GM19452 (cell line): ENCODE results near the gene SEMA3A.

Experiments
- ATAC-seq: cut with Tn5 transposase; IDR thresholded peaks from one replicate; pipeline ENCODE4 v1.9.1; 2021; ENCODE audit not compliant: unreplicated experiment

SEMA3A gene

DNA sequence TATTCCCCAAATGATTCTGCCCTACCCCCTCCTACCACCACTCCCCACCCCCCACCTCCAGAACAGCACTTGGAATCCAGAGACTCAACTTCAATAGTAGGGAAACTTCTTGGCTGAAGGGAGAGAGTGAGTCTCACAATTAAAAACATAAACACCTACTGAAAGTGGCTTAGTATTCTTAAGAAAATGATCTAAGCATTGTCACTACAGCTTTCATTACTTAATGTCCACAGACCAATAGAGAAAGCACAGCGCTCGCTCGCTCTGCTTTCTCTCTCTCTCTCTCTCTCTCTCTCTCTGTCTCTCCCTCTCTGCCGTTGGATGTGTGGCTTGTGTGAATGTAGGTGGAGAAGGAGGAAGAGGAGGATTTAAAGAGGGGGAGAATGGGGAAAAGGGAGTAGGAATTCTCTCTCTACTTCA is 1.5 kb upstream of the SEMA3A start:
- no peak for ATAC-seq

DNA sequence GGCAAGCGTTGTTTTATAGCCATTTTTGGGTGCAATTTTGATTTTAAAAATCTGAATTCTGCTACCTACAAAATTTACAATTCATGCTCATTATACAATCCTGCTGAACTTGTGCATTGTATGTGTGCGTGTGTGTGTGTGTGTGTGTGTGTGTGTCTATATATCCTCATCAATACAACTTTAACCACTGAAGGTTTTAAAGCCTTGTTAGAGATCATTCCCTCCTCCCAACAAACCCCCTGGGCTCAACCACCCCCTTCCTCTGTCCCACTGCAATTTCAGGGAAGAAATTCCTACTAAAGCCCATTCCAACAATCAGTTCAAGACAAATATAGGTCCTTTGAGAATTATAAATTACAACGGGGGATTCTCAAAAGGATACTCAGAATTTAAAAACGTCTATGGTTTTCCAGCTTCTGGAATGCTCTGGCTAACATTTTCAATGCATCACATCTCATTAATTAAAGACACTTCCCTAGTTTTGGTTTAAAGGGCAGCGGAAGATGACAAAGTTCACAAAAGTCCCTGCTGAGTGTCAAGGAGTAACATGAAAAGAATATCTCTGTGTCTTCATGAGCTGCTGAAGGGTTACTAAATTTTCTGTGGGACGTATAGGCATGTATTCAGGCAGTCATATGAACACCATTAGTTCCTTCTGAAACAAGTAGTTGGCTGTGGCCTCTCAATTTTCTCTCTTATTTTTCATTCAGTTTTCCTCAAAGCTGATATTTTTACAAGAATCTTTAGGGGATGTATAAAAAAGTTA is 889 bp upstream of the SEMA3A start:
- ATAC-seq, result no peak

DNA sequence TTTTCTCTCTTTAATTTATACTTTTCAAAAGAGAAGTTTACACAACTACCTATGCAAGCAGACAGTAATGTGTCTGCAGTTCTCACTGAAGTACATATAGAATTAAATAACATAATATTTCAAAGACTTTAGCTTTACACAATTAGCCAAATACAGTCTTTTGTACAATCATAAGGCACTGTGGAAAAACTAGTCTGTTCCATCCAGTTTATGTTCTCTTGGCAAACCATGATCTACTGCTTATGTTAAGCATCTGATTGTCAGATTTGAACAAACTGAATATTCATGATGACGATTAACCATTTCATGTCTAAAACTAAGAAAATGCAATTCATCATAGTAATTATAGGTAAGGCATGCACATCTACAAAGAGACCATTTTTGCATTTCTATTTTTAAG is 842 bp downstream of the SEMA3A start:
- no peak for ATAC-seq

DNA sequence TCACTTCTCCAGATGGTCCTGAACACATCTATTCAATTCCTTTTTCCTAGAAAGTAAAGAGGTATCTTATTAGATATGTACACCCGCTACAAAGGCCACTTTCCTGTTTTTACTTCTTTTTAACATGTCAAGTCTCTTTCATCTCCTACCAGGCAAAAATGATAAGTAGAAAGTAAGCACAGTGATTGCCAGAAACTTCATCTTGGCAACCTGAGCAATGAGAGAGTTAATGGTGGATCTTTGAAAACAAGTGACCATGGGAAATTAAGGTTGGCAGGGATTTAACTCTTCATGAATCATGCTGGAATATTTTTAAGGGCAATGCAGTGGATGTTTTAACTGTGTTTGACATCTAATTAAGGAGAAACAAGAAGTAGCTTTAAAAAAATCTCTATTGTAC is 2.7 kb downstream of the SEMA3A start:
- no peak for ATAC-seq

DNA sequence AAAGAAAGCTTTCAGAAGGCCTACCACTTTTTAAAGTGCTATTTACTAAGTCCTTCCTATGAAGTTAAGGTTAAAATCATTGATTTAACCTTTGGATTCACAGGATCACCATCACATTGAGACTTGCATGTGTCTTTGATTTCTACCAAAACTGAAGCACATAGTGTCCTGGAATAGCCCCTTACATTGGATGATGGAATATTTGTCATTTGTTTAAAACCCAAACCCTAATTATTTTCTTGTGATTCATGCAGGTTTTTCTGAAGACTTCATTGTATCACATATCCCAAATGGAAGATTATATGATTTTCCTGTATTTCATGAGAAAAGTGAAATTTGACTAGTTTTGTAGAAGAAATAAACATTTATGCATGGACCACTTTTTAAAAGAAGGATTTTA is 3.3 kb downstream of the SEMA3A start:
- no peak for ATAC-seq

DNA sequence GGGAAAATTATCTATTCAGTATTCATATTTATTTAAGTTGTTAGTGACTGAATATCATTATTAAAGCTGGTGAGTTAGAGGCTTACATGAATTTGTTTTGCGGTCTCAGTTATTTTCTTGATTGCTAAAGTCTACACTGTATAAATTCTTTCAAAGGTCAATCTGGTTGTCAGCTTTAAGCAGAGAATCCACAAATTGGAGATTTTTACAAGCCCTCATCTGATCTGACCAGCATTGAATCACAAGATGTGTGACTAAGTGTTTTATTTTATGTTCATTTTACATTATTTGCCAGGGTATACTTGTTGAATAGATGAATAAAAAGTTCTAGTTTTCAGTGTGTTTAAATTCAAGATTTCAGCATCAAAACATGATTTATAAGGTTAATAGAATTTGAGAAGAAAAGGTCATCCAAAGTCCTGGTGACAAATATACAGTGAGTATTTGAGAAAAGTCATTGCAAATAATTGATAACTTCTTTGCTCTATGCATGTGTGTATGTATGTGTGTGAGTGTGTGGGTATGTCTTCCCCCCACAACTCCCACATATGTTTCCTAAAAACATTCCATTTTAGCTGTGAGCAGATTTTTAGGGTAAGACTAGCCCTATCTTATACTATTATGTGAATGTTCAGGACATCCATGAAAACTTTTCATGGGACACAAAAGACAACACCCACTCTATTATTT is 4.4 kb downstream of the SEMA3A start:
- ATAC-seq, result no peak

DNA sequence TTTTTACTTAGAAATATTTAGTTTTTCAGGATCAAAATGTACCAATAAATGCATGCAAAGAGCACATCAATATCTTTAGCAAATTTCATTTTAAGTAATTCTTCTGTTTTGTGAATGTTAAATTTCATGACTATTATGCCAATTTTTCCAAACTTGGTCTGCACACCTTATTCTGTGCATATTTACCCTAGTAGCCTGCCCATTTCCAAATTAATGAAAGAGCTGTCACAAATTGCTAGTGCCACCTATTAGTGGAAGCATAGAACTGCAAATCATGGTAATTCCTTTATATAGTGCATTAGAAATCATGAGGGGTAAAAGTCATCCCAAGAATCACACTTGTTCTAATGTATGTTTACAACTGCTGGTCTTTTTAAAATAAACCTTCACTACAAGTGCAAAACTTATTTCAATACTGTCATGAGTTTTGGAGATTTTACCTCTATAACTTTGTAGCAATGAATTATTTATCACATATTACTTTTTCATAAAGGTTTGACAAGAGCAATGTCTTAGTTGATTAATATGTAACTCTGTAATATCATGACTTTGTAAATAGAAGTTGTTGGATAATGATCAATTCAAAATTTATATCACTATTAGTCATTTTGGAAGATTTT is 5.7 kb downstream of the SEMA3A start:
- no peak for ATAC-seq

DNA sequence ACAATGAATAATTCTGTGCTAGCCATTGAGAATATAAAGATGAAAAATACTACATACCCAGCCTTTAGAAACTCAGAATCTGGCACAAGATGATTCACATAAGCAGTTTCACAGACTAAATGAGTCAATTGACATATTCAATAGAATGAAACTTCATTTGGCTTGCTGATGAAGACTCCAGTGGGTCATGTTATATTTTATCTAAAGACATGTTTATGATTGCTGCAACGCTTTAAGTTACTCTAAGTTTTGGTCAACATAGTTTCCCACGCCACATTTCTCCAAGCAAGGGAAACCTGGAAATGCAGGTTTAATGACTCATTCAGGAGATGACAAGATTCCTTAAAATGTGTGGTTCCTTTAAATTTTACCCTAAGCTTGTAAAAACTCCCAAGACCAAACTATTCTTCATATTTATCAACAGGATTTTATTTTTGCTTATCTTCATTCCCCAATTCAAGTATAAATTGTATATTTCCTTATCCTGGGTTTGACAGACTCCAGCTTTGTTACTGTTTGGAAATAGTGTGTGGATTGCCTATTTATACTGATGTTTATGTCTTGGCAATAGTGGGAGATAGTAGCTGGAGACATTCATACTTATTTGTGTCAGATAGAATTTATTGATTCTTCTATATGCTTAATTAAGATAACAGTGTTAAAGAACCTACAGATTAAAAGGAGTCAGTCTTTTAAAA is 6.6 kb downstream of the SEMA3A start:
- no peak for ATAC-seq

DNA sequence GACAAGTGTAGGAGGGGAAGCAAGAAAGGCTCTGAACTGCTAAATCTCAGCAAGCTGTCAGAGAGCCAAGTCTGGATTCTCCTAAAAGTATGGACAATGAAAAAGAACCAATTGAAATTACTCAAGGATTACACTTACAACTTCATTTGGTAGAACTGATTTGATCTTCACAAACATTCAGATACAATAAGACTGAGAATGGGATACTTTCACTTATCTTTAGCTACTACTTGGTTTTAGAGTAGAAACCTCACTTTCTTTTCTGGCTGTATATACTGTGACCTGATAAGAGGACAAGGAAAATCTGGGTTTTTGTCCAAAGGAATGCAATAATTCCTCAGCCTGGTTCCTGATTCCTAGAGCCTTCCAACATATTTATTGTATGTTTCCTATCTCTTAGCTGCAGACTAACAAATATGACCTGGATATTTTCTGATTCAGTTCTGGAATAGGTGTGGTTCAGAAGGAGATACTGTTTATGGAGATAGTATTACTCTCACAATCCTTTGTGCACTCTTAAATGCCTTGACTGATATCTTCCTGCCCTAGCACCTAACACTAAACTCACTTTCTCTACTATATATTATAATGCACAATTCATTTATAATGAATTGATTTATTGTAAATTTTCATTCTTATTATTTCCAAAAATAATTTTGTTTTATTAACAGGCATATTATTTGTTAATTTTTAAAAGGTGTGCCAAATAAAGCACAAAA is 7.3 kb downstream of the SEMA3A start:
- ATAC-seq, result no peak

DNA sequence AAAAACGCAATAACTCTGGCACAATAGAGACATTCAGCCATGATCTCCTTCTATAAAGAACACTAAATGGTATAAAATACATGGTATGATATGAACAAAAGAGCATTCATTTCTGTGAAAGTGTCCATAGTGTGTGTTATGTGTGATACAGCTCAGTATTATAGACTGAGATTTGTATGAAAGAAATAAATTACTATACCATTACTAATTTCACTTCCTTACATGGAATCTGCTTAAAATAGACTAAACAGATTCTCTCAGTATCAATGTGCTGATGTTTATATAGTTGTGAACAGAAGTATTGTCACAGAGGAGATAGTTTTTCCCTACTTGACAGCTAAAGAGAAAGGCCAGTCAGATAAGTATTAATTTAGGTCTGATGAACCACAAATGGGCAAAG is 10.8 kb downstream of the SEMA3A start:
- ATAC-seq, result no peak

DNA sequence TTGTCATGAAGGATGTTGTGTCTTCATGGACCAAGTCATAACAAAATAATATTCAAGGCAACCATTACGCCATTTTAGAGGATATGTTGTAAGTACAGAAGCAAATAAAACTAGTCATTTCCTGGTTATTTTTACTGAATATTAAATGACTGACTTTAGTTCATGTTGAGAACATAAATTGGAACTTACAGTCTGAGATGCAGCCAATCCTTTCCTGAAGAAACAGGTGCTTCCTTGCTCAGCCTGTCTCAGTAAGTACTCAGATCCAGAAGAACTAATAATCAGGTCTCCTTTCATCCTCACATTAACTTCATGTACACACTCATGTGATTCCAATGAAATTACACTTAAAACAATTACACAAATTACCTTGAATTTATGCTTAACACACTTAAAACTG is 12.3 kb downstream of the SEMA3A start:
- ATAC-seq, result no peak

DNA sequence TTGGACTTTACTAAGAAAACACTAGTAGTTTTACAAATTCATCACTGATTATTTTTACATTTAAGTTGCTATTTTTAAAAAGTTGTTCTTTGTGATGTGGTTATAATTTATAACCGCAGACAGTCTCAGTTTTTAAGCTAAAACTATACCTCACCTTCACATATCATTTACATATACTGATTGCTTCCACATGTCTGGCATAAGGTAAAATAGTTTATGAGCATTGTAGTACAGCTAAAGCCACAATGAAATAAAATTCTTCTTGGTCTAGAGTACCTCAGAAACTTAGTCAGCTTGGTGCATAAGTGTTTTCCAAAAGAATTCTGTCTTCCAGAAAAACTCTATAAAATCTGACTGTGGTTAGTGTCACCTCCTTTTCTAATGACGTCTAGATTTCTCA is 13.0 kb downstream of the SEMA3A start:
- no peak for ATAC-seq

DNA sequence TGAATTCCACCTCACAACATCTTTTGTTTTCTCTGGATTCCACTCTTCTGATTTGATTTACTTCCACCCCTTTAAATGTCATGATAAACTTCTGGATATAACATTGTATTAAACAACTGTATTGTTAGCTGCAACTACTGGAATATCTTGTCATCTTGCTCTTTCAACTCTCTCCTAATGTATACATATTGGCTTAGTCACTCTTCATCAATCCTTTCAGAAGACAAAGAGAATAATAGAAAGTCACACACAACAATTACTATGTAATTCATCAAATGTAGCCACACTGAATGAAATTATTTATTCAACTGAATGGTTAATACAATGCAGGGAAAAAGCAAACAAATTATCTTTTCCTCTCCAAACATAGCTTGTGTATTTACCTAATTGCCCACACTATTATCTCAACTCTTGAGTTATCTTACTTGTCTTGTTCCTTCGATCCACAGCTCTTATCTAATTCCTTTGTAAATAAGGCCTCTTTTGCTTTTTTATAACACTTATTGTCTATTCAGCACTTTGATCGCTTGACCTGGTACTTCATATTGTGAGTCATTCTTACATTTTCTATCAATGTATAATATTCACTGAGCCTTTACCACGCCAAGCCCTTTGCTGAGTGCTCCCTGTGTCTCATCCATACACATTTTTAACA is 16.7 kb downstream of the SEMA3A start:
- ATAC-seq, result no peak

DNA sequence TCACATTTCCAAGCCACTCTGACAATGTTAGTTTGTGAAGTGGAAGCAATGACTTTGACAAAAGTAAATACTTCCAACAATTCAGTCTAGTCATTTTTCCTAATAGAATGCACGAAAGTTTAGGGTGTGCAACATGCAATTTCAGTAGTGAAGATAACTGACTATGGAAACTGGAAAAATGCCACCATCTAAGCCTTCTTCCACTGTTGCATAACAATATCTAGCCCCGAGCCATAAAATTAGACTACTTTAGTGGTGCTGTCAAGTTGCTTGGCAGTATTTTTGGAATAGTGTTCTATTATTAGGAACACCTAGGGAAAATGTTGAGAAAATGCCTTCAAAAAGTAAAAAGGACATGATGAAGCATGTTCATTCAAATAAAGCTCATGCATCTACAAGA is 17.9 kb downstream of the SEMA3A start:
- no peak for ATAC-seq

DNA sequence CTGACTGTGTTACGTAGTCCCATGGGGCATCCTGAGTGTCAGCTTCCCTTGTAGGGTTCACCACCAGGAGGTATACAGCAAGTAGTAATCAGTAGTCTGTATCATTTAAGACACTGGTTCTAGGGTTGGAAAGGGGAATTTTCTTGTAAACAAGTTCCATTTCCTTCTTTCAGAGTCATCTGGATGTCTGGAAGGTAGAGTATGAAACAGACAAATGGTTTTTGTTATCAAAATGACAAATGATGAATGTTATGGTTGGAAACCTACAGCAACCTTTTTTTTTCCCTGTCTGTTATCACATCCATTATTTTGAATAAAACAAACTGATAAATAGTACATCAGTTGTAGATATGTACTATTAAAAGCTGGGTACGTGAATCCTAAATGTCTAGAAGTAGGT is 19.1 kb downstream of the SEMA3A start:
- ATAC-seq, result no peak

DNA sequence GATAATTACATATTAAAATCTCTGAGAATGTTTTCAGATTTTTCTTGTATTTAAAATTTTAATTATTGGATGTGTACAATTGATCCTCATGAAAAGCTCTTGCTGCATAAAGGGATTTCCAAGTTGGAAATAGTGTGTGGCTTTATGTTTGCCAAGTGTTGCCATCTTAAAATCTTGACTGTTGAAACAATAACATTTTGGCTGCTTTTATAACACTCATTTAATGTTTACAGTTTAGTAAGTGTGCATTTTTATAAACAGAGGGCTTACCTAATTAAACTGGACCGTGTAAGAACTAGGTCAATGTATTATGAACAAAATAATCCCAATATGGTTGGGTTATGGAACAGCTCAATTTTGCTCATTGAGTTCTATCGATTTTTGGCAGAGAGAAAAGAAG is 23.9 kb downstream of the SEMA3A start:
- ATAC-seq, result no peak

DNA sequence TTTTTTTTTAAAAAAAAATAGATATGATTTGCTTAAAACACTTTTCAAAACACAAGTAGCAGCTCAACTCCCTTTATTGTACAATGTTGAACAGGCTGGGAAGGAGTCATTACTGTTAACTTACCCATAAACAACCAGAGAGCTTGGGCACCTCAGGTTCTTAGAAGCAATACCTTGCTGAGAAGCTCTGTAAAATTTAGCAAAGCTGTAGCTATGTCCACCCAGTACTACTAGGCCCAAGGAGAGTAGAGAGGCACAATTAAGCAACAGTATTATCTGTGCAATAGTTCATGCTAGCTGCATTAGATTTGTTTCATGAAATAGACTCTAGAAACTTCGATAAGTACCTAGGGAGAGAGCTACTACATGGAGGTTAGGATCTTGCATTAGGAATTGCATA is 32.0 kb downstream of the SEMA3A start:
- ATAC-seq, result no peak

DNA sequence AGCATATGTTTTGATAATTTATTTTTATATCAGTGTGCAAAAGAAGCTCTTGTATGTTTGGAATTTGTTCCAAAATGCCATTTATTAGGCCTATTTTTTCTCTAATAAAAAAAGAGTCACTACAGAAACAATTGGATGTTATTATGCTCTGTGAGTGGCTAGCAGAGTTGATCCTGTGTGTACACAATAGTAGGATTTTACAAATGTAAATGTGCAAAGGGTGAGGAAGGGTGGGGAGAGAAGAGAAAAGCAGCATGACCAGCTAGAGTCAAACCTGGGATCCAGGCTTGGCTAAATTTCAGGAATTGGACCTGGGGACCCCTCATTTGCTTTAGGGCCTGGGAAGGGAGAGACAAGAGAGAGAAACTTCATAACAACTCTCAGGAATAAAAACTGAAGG is 32.5 kb downstream of the SEMA3A start:
- no peak for ATAC-seq

DNA sequence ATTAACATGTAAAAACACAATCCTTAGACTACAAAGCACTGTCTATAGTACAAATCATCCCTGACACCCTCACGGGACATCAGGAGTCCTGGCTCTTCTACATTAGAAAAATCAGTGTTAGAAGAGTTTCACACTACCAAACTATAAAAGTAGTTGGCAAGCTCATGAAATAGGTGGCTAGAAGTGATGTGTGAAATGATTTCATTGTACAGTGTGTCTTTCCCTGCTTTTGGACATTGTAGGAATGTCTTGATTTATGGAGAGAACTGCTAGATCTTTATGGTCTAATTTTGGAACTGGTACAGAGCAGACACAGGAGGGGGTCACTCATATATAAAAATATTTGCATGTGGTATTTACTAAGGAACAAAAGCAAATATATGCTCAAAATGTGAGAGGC is 33.2 kb downstream of the SEMA3A start:
- ATAC-seq, result no peak

DNA sequence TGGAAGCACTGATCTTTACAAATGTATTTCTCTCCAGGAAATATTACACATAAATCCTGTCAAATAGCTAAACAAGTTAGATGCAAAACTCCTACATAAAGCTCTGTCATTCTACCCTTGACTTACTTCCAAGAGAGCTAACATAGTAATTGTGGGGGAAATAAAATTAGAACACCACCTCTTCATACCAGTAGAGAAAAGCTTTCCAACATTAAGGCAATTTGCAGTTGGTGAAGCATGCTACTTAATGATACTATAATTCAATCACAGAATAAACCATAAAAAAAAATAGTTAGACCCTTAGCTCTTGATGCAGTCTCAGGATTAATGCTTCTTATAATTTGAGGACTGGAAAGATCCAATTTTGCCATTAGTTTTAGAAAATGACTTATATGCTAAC is 35.2 kb downstream of the SEMA3A start:
- ATAC-seq, result no peak

DNA sequence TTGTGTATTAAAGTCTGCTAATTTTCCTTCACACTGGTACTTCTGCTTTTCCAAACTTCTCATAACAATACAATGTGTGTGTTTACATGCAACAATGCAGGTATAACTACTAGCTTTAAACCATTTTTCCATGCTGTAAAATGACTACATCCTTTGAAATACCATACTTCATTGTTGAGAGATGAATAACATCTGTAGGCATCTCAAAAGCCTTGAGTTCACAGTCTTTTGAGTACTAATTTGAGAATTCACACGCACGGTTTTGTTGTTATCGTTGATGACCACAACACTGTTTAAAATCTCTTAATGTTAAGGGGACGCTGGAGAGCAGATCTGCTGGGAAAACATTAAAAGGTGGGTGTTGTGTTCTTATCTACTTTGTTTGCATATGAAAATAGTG is 37.4 kb downstream of the SEMA3A start:
- no peak for ATAC-seq
